NOMO-1 (cell line): ENCODE data around the gene INPP5A.
"Not testable (repeated sequence)": the region's sequence is repeated elsewhere in the genome, so short reads cannot be mapped to it uniquely, and the experiment has no call there.

Experiments
- DNase-seq, 2 experiments: peaks; one replicate each; lab custom pipeline; 2025; ENCODE audit not compliant: unreplicated experiment in 2 of 2; lab: John Stamatoyannopoulos, UW

Gene INPP5A

GRCh38 chr10:132667342-132668047 lies 129.9 kb downstream of the INPP5A start:
- no peak for DNase-seq

GRCh38 chr10:132668048-132668394 lies 130.4 kb downstream of the INPP5A start:
- DNase-seq, result no peak

- DNase-seq, result no peak
Observed at GRCh38 chr10:132669208-132669861, 131.7 kb downstream of the INPP5A start.

- DNase-seq, result no peak
Observed at GRCh38 chr10:132670546-132671227, 133.1 kb downstream of the INPP5A start.

- no peak for DNase-seq
Observed at GRCh38 chr10:132671228-132672154, 133.9 kb downstream of the INPP5A start.

GRCh38 chr10:132673746-132674145 lies 136.2 kb downstream of the INPP5A start:
- DNase-seq, result not testable (repeated sequence)

GRCh38 chr10:132674311-132674710 lies 136.7 kb downstream of the INPP5A start:
- DNase-seq, result no peak

GRCh38 chr10:132675031-132675740 lies 137.6 kb downstream of the INPP5A start:
- no peak for DNase-seq

GRCh38 chr10:132676193-132676891 lies 138.8 kb downstream of the INPP5A start:
- DNase-seq, result no peak

- no peak for DNase-seq
Observed at GRCh38 chr10:132677096-132677472, 139.5 kb downstream of the INPP5A start.

GRCh38 chr10:132677473-132678227 lies 140.1 kb downstream of the INPP5A start:
- no peak for DNase-seq

GRCh38 chr10:132678436-132679216 lies 141.0 kb downstream of the INPP5A start:
- no peak for DNase-seq

GRCh38 chr10:132679217-132679595 lies 141.6 kb downstream of the INPP5A start:
- no peak for DNase-seq

GRCh38 chr10:132679640-132680039 lies 142.1 kb downstream of the INPP5A start:
- no peak for DNase-seq

GRCh38 chr10:132680741-132681140 lies 143.2 kb downstream of the INPP5A start:
- not testable (repeated sequence) for DNase-seq

- DNase-seq, result no peak
Observed at GRCh38 chr10:132681858-132682755, 144.5 kb downstream of the INPP5A start.

GRCh38 chr10:132684164-132684891 lies 146.7 kb downstream of the INPP5A start:
- no peak for DNase-seq
